ENCODE data around the gene KDM6A.
"Not testable (repeated sequence)": the region's sequence is repeated elsewhere in the genome, so short reads cannot be mapped to it uniquely, and the experiment has no call there.

KDM6A gene

DNA sequence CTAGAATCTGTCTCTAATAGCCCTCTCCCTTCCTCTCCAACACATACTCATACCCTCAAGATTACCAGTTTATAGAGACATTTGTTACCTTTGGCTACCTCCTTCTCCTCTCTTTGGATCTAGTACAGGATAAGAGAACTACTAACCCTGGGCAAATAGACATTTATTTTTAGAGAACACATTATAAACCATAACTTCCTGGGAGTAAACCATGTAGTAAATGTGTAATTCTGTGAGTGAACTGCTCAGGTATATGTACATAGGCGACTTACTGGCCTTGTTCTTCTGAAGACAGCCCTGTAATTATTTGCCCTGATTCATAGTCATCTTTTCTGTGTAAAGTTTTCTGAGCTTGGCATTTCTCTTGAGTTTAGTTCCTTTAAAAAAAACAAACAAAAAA, 94.2 kb downstream of the KDM6A start:
- no peak for DNase-seq

DNA sequence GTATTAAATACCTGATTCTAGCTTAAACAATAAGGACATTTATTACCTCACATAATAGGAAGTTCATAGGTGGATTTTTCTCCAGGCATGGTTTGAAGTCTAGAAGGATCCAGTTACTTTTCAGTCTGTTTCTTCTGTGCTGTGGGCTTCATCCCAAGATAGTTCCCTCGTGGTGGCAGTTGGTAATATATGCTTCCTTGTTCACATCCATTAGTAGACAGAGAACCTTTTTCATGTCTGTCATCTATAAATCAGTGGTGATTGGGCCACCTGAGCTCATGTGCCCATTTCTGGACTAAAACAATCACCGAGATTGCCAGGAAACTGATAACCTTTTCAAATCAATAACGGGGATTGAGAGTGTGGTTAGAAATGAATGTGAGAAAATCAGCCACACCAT, 97.7 kb downstream of the KDM6A start:
- no peak for DNase-seq

DNA sequence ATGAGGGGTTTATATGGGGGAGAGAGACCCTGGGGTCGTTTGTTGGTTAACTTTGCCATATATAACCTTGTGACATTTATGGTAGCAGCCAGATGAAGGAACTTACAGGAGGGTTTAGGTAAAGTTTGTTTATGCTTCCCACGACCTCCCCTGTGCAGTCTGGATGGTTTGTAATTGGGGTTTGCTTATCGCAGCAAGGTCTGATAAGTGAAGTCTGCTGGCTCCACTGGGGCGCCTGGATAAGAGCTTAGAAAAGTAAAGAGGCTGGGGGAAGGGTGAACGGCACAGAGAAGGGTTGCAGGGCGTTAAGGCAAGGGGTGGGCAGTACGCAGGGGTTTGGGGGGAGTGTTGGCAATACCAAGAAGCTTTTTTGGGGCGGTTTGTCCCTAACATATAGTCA, 98.7 kb downstream of the KDM6A start:
- DNase-seq = no peak

DNA sequence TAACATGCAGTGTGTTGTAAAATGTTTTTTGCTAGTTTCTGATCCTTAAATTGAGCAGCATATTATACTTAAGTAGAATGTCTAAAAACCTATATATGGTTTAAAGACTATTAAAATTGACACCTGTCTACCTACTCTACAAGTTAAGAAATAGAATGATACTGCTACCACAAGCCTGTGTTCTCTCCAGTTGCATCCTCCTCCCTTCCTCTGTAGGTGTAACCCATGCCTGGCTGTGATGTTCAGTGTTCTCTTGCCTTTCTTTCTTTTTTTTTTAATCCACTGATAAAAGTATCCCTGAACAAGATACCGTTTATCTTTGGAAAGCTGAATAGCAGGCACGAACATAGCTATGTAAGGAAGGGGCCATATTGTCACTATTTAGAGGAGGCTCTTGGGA, 99.1 kb downstream of the KDM6A start:
- no peak for DNase-seq

DNA sequence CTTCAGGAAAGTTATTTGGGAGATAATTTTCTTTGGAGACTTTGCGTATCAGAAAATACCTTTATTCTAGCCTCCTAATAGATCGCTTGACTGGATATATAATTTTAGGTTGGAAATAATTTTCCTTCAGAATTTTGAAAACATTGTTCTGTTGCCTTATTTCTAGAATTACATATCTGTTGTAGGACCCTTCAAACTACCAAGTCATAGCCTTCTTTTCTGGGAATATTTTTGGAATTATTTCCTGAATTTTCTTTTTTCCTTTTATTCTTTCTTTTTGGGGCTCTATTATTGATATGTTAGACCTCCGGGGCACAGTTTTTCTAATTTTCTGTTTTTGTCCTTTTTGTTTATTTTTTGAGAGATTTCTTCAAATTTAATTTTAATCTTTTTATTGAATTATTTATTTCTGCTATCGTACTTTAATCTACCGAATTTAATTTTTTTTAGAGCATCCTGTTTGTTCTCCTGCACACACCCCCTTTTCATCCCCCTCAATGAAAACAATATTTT, 100.5 kb downstream of the KDM6A start:
- DNase-seq = no peak

DNA sequence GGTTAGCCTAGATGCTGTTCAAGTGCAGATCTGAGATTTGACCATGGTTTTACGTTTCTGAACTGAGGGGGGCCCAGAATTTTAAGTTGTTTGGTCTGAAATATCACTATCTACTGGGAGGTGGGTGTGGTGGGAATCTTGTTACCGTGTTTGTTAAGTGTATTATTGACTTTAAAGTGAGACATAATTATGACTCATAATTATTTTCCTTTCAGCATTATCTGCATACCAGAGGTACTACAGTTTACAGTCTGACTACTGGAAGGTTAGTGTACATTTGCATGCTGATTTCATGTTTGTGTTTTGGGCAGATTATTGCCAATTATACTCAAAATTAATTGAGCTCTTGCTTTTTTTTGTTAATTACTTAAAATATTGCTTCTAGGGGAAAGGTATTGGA, 101.5 kb downstream of the KDM6A start:
- no peak for DNase-seq

DNA sequence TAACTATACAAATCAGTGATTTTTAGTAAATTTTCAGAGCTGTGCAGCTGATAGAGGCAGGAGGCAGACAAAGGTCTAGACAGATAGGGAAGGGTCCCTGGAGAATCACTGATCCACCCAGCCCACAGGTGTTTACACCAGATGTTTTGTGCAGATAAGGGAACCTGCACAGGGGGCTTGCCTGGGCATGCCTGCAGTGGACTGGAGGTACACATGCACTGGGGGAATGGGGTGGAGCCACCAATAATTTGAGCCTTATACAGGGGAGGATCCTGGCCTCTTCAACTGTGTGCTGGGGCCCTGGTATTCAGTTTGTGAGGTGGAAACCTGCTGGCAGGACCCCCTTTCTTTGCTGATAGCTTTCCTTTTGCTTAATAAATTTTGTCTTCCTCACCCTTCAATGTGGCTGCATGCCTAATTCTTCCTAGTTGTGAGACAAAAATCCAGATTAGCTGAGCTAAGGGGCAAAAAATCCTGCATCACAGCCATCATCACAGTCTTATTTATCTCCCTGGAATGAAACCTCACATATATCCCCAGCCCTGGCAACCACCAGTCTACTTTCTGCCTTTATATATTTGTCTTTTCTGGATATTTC, 102.8 kb downstream of the KDM6A start:
- no peak for DNase-seq

DNA sequence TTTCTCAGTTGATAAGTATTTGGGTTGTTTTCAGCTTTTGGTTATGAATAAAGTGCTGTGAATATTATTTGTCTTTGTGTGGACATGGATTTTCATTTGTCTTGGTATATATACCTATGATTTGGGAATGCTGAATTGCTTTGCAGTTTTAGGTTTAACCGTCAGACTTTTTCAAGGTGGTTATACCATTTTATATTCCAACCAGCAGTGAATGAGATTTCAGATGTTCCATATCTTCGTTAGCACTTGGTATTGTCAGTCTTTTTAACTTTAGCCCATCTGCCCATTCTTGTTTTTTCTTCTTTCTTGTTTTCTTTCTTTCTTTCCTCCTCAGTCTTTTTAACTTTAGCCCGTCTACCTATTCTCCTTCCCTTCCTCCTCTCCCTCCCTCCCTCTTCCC, 106.0 kb downstream of the KDM6A start:
- no peak for DNase-seq

DNA sequence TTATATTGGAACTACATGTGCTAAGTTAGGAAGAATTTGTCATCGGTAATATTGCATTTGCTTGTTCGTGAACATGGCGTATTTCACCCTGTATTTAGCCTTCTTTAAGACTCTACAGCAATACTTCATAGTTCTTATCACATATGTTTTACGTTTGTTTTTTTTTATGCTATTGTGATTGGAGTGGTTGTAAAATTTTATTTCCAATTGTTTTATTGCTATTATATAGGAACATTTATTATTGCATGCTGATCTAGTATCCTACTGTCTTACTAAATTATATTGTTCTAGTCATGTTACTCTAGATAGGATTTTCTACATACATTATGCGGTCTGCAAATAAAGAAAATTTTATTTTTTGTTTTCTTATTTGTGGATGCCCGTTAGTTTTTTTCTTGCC, 107.4 kb downstream of the KDM6A start:
- DNase-seq = no peak

DNA sequence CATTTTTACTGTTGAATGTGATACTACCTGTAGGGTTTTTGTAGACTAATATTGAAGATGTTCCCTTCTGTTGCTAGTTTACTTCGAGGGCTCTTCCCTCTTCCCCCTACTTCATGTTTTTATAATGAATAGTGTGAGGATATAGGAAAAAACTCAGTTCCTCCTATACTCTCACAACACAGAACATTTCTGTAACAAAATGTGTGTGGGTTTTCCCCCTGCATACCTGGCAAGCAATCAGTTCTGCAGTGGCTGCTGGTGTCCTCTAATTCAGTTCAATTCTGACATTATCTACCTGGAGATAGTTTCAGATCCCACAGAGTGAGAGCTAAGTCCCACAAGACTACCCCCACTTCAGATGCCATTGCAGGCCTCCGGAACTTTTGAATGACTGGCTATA, 107.9 kb downstream of the KDM6A start:
- no peak for DNase-seq

DNA sequence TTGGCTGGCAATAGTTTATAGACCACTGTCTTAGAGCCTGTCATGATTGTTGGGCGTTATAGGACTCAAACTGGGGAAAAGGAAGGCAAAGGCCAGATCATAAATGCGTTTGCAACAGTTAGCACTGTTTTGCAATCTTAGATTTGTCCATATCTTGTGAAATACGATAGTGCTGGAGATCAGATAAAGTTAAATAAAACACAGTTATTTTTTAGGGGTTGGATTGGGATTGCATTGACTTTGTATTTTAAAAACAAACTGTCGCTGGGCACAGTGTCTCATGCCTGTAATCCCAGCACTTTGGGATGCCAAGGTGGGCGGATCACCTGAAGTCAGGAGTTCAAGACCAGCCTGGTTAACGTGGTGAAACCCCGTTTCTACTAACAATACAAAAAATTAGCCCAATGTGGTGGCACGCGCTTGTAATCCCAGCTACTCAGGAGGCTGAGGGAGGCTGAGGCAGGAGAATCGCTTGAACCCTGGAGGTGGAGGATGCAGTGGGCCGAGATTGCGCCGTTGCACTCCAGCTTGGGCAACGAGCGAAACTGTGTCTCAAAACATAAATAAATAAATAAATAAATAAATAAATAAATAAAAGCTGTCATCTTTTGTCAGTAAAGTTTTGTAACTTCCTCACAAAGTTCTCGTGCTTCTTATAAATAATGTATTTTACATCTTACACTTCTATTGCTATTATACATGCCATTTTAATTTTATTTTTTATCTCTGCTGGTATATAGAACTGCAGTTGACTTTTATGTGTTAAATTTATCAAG, 117.2 kb downstream of the KDM6A start:
- DNase-seq = no peak

DNA sequence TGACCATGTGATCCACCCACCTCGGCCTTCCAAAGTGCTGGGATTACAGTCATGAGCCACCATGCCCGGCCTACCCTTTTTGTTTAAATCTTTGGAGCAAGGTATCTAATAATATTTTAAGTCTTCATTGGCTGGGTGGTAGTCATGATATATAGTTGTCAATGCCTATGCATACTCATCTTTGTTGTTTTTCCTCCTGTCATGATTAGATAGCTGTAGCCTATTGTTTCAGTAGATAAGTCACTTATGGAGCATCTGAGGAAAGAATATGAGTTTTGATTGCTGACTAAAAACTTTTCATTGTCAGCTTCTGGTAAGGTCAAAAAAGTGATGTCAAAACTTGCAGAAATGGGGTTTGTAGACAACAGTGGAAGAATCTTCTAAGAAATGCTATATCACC, 119.8 kb downstream of the KDM6A start:
- DNase-seq = no peak

DNA sequence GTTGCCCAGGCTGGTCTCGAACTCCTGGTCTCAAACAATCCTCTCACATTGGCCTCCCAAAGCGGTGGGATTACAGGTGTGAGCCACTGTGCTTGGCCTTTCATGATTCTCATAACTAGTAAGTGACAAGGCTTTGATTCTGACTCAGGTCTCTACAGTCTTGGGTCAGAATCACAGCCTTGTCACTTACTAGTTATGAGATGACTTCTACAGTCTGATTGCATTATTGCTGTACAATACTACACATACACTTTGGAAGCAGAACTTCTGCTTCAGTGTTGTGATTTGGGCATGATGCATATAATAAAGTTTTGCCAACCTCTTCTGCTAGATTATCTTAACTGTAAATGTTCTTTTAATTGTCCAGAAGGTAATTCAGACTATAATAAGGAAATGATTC, 123.3 kb downstream of the KDM6A start:
- DNase-seq = no peak

DNA sequence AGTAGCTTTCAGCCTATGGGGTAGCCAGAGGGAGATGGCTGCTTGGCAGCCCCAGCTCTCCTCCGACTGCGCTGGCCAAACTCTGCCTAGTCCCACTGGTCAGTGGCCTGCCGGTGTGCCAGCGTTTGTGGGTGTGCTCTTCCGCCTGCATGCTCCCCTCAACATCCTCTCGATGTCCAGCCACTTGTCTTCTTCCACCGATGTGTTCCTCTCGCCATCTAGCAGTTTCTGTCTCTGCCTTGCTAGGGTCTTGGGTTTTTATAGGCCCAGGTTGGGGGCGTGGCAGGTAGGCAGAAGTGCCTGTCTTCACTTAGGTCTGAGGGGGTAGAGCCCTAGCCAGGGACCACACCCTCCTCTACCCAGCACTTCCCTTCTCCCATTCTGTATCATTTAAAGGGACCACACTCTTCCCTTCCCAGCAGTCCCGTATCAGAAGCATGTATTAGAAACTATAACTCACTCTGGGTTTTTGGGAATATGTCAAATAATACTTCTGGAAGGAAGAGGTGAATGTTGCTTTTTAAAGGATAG, 124.4 kb downstream of the KDM6A start:
- no peak for DNase-seq

DNA sequence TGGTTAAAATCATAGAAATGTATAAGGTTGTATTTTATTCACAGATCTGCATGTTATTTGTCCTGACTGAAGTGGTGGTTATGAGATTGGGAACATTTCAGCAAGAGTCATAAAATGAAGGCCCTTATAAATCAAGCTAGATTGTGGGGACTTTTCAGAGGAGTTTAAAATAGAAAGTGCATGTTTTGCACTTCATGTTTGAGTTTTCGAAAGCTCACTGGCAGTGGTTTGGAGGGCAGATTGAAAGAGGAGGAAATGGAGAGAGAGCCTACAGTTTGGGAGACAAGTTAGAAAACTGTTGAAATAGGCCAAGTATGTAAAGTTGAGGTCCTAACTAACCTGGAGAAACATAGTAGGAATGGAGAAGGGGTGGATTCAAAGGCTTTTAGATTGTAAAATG, 124.9 kb downstream of the KDM6A start:
- no peak for DNase-seq

DNA sequence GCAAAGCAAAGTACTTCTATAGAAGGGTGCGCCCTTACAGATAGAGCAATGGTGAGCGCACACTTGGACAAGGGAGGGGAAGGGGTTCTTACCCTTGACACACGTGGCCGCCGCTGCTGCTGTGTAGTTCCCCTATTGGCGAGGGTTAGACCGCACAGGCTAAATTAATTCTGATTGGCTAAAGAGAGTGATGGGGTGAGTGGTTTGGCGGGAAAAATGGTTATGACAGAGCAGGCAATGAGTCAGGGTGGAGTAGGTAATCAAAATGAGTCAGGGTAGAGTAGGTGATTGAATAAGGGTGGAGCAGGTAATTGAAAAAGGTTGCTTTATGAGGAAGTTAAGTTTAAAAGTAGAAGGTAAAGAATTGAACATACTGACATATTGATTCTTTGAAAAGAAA, 126.2 kb downstream of the KDM6A start:
- not testable (repeated sequence) for DNase-seq

DNA sequence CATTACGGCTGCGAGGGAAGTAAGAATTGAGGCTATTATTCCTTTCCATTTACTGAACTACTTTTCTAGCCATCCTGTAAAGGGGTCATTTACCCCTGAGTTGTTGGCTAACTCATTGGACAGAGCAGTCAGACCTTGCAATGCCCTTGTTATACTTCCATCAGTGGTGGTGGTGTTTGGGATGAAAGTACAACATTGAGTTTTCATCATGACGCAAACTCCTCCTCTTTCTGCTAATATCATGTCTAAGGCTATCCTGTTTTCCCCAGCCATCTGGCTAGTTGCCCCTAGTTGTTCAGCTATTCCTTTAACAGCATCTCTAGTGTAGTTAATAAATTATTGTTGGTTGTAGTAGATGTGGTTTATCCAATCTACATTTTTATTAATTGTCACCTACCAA, 126.9 kb downstream of the KDM6A start:
- not testable (repeated sequence) for DNase-seq

DNA sequence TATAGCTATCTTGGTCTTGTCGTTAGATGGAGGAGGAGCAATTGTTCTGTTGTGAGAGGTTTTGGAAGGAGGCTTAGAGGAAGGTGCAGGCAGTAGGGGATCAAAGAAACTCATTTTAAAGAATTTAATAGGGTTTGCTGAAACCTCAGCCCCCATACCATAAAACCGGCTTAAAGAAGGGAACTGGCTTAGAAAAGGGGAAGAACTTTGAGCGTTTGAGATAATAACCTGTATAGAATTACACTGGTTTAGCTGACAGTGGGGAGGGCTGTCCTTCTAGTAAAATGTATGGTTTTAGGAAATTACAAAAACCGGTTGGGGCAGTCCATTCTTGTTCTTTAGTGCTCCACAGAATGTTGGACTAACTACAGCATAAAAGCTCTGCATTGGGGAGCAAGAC, 128.1 kb downstream of the KDM6A start:
- DNase-seq = no peak

DNA sequence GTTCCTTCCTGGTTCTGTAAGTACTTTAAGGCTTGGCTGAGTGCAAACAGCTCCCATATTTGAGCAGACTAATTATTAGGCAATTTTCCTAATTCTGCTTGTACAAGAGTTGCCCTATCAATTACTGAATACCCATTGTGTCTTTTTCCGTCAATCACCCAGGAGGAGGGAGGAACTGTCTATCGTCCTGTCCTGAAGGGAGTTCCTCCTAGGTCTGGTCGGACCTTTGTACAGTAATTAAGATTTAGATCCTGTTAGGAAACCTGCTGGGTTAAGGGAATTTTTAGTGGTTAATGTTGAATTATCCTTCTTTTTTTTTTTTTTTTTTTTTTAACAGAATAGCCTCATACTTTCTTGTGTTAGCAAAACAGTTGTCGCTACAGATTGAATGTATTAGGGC, 130.1 kb downstream of the KDM6A start:
- no peak for DNase-seq

DNA sequence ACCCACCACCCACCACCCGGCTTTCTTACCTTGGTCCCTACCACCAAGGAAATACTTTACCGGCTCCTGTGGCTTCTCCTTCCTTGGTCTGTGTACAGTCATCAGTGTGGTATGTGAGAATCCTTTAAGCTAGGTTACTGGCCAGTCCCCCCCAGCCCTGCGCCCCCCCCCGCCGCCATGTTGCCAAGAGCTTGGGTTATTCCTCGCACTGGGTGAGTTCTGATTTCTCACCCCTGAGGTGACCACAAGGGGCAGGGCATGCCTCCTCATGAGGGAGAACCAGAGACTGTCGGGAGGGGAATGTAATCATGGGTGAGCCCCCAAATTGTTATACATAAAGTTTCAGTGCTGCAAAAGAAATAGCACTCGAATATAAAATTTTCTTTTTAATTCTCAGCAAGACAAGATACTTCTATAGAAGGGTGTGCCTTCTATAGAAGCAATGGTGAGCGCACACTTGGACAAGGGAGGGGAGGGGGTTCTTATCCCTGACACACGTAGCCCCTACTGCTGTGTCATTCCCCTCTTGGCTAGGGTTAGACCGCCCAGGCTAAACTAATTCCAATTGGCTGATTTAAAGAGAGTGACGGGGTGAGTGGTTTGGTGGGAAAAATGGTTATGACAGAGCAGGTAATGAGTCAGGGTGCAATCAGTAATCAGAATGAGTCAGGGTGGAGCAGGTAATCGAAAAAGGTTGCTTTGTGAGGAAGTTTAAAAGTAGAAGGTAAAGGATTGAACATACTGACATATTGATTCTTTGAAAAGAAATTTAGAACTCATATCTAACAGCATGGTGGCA, 133.2 kb downstream of the KDM6A start:
- DNase-seq = no peak

DNA sequence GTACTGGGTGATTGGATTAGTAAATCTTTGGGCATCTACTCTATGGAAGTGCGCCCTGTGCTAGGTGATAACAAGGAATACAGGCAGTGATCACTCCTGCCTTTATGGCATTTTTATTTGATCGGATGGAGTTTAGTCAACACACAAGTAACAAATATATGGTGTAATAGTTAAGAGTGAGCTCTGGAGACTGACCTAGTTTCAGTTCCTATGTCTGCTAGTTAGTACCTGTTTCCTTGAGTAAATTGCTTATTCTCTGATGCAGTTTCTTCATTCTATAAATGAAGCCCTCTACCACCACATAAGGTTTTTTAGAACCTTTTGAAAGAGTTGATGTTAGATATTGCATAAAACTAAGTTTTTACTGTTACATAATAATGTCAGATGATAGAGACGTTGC, 134.6 kb downstream of the KDM6A start:
- DNase-seq = no peak

DNA sequence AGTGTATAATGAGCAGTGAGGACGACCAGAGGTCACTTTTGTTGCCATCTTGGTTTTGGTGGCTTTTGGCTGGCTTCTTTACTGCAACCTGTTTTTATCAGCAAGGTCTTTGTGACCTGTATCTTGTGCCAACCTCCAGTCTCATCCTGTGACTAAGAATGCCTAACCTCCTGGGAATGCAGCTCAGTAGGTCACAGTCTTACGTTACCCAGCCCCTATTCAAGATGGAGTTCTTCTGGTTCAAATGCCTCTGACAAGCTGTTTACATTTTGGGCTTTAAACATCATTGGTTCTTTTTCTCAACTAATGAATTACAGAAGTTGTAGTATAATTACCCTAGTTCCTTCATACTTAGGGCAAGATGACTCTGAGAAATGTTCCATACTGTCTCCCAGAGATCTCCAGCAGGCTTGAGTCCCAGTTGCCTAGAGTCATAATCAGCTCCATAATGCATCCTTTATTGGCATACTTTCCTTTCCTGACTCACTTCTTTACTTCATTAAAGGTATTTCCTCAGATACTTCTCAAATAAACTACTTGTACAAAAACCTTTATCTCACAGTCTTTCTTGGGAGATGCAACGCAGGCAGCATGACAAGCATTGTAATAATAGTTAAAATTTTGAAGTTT, 136.5 kb downstream of the KDM6A start:
- DNase-seq = no peak

DNA sequence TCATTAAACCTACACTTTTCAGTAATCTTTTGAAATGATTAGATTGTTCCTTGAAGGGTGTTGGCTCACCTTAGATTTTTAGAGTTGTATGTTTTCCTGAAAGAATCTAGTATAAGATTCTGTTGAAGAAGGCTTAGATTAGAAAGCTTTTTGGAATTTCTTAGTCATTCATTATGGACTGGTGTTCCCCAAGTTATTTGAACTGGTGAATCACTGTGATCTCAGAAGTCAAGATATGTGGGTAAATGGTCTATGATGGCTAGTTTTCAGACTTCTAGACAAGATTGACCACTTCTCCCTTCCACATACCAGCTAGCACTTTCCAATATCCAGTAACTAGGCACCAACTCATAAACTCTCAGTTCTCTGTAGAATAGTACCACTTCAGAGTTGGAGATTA, 138.1 kb downstream of the KDM6A start:
- DNase-seq = peak; percentile 34
